Measurements from ENCODE around the gene SVIL.
"Not testable (repeated sequence)": the region's sequence is repeated elsewhere in the genome, so short reads cannot be mapped to it uniquely, and the experiment has no call there.

DNA sequence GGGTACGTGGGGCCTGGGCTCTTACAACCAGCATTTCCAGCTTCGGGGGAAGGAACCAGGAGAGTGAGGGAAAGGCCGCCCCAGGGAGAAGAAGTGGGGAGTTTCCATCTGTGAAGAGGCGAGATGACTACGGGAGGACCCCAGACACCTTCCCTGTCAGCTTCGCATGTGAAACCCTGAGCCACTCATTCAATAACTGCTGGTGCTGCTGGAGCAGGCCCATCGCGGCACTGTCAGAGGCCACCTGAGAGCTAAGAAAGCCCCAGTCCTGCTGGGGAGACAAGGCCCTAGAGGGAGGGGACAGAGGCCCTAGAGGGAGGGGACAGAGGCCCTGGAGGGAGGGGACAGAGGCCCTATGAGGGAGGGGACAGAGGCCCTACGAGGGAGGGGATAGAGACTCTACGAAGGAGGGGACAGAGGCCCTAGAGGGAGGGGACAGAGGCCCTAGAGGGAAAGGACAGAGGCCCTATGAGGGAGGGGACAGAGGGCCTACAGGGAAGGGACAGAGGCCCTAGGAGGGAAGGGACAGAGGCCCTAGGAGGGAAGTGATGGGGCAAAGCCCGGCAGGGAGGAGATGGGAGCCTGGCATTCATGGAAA is 128.3 kb downstream of the SVIL start:
- TF ChIP-seq, protein P1, sequence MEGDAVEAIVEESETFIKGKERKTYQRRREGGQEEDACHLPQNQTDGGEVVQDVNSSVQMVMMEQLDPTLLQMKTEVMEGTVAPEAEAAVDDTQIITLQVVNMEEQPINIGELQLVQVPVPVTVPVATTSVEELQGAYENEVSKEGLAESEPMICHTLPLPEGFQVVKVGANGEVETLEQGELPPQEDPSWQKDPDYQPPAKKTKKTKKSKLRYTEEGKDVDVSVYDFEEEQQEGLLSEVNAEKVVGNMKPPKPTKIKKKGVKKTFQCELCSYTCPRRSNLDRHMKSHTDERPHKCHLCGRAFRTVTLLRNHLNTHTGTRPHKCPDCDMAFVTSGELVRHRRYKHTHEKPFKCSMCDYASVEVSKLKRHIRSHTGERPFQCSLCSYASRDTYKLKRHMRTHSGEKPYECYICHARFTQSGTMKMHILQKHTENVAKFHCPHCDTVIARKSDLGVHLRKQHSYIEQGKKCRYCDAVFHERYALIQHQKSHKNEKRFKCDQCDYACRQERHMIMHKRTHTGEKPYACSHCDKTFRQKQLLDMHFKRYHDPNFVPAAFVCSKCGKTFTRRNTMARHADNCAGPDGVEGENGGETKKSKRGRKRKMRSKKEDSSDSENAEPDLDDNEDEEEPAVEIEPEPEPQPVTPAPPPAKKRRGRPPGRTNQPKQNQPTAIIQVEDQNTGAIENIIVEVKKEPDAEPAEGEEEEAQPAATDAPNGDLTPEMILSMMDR (IDR thresholded peaks at IDR 0.05; ENCODE audit: low read length) = not testable (repeated sequence)
- not testable (repeated sequence) for TF ChIP-seq EZH2 (optimal IDR thresholded peaks at IDR 0.05; ENCODE audit: low read depth, low read length); EZH2phosphoT487 (IDR thresholded peaks at IDR 0.05; ENCODE audit: low read length)

Data from MM.1S (cell line).